GM19351 (cell line): ENCODE measurements around the gene SUPT6H.

ENCODE experiments used
- ATAC-seq: cut with Tn5 transposase; IDR thresholded peaks from one replicate; pipeline ENCODE4 v1.9.1; 2021; ENCODE audit warnings: mild to moderate bottlenecking, moderate library complexity; ENCODE audit not compliant: unreplicated experiment

The SUPT6H gene

GRCh38 chr17:28661635-28662526 is at the start of gene SUPT6H, which contains the start of gene SDF2:
SUPT6H (plus strand) TSS chr17:28662205; CDS start chr17:28673402, 11,197 bp downstream.
SDF2 (minus strand) TSS chr17:28661906; CDS start chr17:28661876, 30 bp downstream.
- ATAC-seq, result peak; percentile 79

- ATAC-seq, result no peak
Measured at GRCh38 chr17:28612531-28612930, 49.5 kb upstream of the SUPT6H start.

- no peak for ATAC-seq
Measured at GRCh38 chr17:28612936-28613872, 48.8 kb upstream of the SUPT6H start.

- ATAC-seq, result no peak
Measured at GRCh38 chr17:28613931-28614381, 48.0 kb upstream of the SUPT6H start, which contains the start of gene RSKR. RSKR (minus strand) TSS chr17:28614185; CDS start chr17:28614161, 24 bp downstream.

GRCh38 chr17:28615260-28615940 is 46.6 kb upstream of the SUPT6H start:
- ATAC-seq, result no peak

- ATAC-seq, result no peak
Measured at GRCh38 chr17:28616281-28616680, 45.7 kb upstream of the SUPT6H start.

- no peak for ATAC-seq
Measured at GRCh38 chr17:28618464-28618863, 43.5 kb upstream of the SUPT6H start.

GRCh38 chr17:28620010-28620409 is 42.0 kb upstream of the SUPT6H start:
- ATAC-seq, result no peak

GRCh38 chr17:28622186-28622585 is 39.8 kb upstream of the SUPT6H start:
- ATAC-seq, result no peak

GRCh38 chr17:28623696-28624095 is 38.3 kb upstream of the SUPT6H start:
- no peak for ATAC-seq

GRCh38 chr17:28624148-28624547 is 37.9 kb upstream of the SUPT6H start:
- ATAC-seq, result no peak

GRCh38 chr17:28626818-28627217 is 35.2 kb upstream of the SUPT6H start:
- no peak for ATAC-seq

GRCh38 chr17:28634206-28634865 is 27.7 kb upstream of the SUPT6H start:
- ATAC-seq, result no peak

- ATAC-seq, result no peak
Measured at GRCh38 chr17:28635506-28635905, 26.5 kb upstream of the SUPT6H start.

GRCh38 chr17:28641579-28641978 is 20.4 kb upstream of the SUPT6H start:
- ATAC-seq, result no peak

GRCh38 chr17:28643983-28644786 is 17.8 kb upstream of the SUPT6H start:
- no peak for ATAC-seq

- ATAC-seq, result peak; percentile 92
Measured at GRCh38 chr17:28644787-28645575, 17.0 kb upstream of the SUPT6H start, which contains the start of gene BLTP2. BLTP2 (minus strand) TSS chr17:28645158; CDS start chr17:28645056, 102 bp downstream.

- no peak for ATAC-seq
Measured at GRCh38 chr17:28645576-28645939, 16.4 kb upstream of the SUPT6H start.
